ENCODE data around the gene B4GALT1.

B4GALT1 gene, protein sequence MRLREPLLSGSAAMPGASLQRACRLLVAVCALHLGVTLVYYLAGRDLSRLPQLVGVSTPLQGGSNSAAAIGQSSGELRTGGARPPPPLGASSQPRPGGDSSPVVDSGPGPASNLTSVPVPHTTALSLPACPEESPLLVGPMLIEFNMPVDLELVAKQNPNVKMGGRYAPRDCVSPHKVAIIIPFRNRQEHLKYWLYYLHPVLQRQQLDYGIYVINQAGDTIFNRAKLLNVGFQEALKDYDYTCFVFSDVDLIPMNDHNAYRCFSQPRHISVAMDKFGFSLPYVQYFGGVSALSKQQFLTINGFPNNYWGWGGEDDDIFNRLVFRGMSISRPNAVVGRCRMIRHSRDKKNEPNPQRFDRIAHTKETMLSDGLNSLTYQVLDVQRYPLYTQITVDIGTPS

DNA sequence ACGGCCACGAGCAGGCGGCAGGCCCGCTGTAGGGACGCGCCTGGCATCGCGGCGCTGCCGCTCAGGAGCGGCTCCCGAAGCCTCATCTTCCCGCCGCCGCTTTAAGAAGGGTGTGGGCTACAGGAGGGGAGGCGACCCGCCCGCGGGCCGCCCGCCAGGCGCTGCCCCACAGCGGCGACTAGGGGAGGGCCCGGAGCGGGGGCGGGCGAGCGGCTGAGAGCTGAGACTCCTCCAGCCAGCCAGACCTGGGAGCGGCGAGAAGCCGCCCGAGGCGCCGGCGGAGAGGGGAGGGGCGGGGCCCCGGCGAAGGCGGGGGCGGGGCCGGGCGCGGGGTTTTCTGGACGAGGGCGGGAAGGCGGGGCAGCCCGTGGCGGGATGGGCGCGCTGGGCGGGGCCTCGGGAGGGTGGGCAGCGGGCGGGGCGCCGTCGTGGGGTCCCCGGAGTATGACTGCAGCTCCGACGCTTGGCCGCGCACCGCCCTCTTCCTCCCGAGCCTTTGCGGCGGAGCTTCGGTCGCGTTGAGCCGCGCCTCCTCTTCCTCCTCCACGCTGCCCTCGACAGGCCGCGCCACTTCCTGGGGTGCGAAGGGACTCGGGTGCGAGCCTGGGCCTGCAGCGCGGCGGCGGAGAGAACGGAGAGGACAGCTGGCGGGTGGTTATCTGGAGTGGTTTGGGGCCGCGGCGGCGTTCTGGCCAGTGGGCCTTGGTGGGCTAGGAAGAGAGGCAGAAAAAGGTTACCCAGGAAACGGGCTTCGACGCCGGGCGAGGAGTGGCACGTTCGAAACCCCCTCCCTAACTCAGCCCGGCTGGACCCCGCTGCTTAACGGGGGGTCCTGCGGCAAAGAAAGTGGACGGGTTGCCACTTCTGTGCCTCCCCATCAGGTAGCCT lies at the start of gene B4GALT1:
Gene B4GALT1, minus strand, starts transcription at position 253 of the 888 bp plus-strand sequence. Its CDS starts 167 bp downstream, at position 86.
- Histone ChIP-seq H3K9me3 (ENCODE audit: control insufficient read depth, low read length) (no peaks in the 10 kb centered on the region), H3K9ac (ENCODE audit: low read length) (peak within 1 kb of the TSS; percentile 94), H3K36me3 (ENCODE audit: control insufficient read depth, insufficient read depth, low read length, severe bottlenecking) (no peaks in the 10 kb centered on the region), H3K4me1 (ENCODE audit: control insufficient read depth, insufficient read depth, low read length) (peaks cover 43% of the 10 kb centered on the region), H3K27me3 (replicated peaks; ENCODE audit: control insufficient read depth, insufficient read depth, low read length) (no peaks in the 10 kb centered on the region), H3K4me3 (ENCODE audit: low read length) (peak within 1 kb of the TSS; percentile 89)
- DNase-seq (ENCODE audit: low read depth), result peak; percentile 98

DNA sequence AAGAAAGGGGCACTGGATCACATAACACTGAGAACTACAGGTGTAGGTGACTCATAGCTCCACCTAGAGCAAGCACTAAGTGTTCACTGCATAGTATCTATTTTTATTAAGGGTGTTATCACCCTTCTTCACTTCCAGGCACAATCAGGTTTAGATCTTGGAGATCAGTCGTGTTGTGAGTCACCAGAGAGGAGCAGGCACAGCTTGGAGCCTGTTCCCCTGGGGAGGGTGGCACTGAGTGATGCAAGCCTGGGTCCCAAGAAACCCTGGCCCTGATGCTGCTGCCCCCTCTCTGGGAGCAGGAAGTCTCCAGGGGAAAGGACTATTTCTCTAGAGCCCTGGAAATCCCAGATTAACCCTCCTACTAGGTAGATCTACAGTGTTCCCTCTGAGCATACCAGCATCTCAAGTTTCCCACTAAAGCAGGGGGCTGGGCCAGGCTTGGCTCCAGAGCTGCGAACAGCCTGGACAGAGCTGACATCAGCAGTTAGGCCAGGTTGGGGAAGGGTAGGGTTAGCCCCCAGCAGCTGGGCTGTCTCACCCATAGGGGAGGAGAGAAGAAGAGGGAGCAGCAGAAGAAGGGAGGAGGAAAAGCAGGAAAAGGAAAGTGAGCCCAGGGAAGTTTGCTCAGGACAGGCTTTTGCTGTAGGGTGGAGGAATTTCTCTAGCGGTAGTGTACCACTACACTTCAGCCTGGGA lies 44.7 kb upstream of the B4GALT1 start:
- Histone ChIP-seq H3K9me3 (ENCODE audit: control insufficient read depth, low read length) (no peaks in the 10 kb centered on the region), H3K4me3 (ENCODE audit: low read length) (no peak overlapping the region), H3K9ac (ENCODE audit: low read length) (no peak overlapping the region), H3K36me3 (ENCODE audit: control insufficient read depth, insufficient read depth, low read length, severe bottlenecking) (no peaks in the 10 kb centered on the region), H3K27me3 (replicated peaks; ENCODE audit: control insufficient read depth, insufficient read depth, low read length) (peaks cover 22% of the 10 kb centered on the region), H3K4me1 (ENCODE audit: control insufficient read depth, insufficient read depth, low read length) (no peaks in the 10 kb centered on the region)
- DNase-seq (ENCODE audit: low read depth), result peak; percentile 46

DNA sequence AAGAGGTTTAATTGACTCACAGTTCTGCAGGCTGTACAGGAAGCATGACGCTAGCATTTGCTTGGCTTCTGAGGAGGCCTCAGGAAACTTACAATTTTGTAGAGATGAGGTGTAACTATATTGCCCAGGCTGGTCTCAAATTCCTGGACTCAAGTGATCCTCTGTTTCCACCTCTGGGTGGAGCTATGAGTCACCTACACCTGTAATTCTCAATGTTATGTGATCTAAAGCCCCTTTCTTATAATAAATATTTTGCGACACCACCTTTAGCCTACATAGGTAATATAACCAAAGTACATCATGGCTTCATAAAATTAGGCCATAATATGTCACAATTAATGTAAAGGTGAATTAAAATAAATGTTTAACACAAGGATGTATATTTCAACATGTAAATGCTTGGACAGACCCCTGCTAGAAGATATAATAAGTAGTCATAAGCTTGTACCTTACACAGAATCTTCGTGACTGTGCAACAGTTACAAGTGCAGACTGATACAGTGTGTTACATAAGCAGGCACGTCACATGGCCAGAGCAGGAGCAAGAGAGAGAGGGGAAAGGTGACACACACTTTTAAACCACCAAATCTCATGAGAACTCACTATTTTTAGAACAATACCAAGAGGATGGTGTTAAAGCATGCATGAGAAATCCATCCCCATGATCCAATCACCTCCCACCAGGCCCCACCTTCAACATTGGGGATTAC lies 43.0 kb upstream of the B4GALT1 start:
- peaks cover 10% of the 10 kb centered on the region for H3K27me3 ChIP-seq (replicated peaks; ENCODE audit: control insufficient read depth, insufficient read depth, low read length)
- H3K4me1 ChIP-seq (ENCODE audit: control insufficient read depth, insufficient read depth, low read length), result no peaks in the 10 kb centered on the region
- no peak overlapping the region for H3K9ac ChIP-seq (ENCODE audit: low read length)
- H3K36me3 ChIP-seq (ENCODE audit: control insufficient read depth, insufficient read depth, low read length, severe bottlenecking), result no peaks in the 10 kb centered on the region
- H3K4me3 ChIP-seq (ENCODE audit: low read length), result no peak overlapping the region
- no peaks in the 10 kb centered on the region for H3K9me3 ChIP-seq (ENCODE audit: control insufficient read depth, low read length)
- DNase-seq (ENCODE audit: low read depth), result no peak

DNA sequence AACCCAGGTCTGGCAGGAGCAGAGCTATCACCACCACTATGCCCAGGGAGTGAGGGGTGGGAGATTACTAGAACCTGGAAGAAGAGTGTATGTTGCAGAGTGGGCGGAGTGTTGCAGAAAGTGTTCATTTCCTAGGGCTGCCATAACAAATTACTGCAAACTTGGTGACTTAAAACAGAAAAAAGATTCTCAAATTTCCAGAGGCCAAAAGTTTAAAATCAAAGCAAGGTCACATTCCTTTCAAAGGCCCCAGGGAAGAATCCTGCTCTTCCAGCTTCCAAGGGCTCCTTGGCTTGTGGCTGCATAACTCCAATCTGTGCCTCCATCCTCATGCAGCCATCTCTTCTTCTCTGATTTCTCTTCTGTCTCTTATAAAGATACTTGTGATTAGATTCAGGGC lies 42.3 kb upstream of the B4GALT1 start:
- DNase-seq (ENCODE audit: low read depth), result peak; percentile 61
- no peak overlapping the region for H3K9ac ChIP-seq (ENCODE audit: low read length)
- peaks cover 5% of the 10 kb centered on the region for H3K27me3 ChIP-seq (replicated peaks; ENCODE audit: control insufficient read depth, insufficient read depth, low read length)
- H3K4me1 ChIP-seq (ENCODE audit: control insufficient read depth, insufficient read depth, low read length), result no peaks in the 10 kb centered on the region
- H3K4me3 ChIP-seq (ENCODE audit: low read length), result no peak overlapping the region
- H3K9me3 ChIP-seq (ENCODE audit: control insufficient read depth, low read length), result no peaks in the 10 kb centered on the region
- no peaks in the 10 kb centered on the region for H3K36me3 ChIP-seq (ENCODE audit: control insufficient read depth, insufficient read depth, low read length, severe bottlenecking)

DNA sequence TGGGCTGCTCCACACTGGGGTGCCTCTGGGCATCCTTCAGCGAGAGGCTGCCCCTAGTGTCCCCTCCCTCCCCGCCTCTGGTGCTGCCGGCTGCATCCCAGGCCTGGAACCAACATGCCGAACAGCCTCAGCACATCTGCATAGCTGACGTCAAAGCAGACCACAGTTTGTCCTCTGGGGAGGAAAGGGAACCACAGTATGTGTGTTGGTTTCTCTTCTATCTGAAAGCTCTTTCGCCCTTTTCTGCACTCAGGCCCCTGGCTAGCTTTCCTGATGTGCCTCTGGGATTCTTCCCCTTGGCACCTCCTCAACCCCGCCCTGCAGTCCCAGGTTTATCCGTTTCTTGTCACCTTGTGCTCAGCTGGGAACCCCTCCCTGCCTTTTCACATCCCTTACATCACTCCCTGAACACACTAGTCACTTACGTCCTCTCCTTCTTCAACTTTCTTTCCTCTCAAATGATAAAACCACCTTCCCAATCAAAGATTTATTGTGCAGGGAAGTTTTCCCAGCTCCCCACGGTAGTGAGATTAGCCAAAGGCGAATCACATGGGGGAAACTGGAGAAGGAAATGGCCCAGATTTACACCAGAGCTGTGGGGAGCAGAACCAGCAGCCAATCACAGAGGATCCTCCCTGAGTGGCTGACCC lies 35.5 kb upstream of the B4GALT1 start:
- Histone ChIP-seq H3K27me3 (replicated peaks; ENCODE audit: control insufficient read depth, insufficient read depth, low read length) (no peaks in the 10 kb centered on the region), H3K4me3 (ENCODE audit: low read length) (no peak overlapping the region), H3K4me1 (ENCODE audit: control insufficient read depth, insufficient read depth, low read length) (peaks cover 25% of the 10 kb centered on the region), H3K36me3 (ENCODE audit: control insufficient read depth, insufficient read depth, low read length, severe bottlenecking) (no peaks in the 10 kb centered on the region), H3K9me3 (ENCODE audit: control insufficient read depth, low read length) (no peaks in the 10 kb centered on the region), H3K9ac (ENCODE audit: low read length) (no peak overlapping the region)
- DNase-seq (ENCODE audit: low read depth), result peak; percentile 37

DNA sequence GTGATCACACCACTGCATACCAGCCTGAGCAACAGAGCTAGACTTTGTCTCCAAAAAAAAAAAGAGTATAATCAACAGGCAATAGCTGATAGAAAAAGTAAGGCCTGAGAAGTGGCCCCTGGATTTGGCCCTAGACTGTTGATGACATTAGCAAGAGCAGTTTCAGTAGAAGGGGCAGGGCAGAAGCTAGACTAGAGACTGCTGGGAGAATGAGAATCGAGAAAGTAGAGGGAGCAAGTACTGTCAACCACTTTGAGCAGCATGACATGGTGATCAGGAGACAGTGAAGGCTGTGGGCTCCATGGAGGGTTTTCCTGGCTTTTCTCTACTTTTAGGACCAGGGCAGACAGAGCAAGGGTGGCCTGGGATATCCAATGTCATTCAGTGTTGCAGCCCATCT lies 34.9 kb upstream of the B4GALT1 start:
- peaks cover 31% of the 10 kb centered on the region for H3K4me1 ChIP-seq (ENCODE audit: control insufficient read depth, insufficient read depth, low read length)
- no peaks in the 10 kb centered on the region for H3K27me3 ChIP-seq (replicated peaks; ENCODE audit: control insufficient read depth, insufficient read depth, low read length)
- no peaks in the 10 kb centered on the region for H3K9me3 ChIP-seq (ENCODE audit: control insufficient read depth, low read length)
- H3K4me3 ChIP-seq (ENCODE audit: low read length), result no peak overlapping the region
- H3K9ac ChIP-seq (ENCODE audit: low read length), result no peak overlapping the region
- DNase-seq (ENCODE audit: low read depth), result no peak
- H3K36me3 ChIP-seq (ENCODE audit: control insufficient read depth, insufficient read depth, low read length, severe bottlenecking), result no peaks in the 10 kb centered on the region

DNA sequence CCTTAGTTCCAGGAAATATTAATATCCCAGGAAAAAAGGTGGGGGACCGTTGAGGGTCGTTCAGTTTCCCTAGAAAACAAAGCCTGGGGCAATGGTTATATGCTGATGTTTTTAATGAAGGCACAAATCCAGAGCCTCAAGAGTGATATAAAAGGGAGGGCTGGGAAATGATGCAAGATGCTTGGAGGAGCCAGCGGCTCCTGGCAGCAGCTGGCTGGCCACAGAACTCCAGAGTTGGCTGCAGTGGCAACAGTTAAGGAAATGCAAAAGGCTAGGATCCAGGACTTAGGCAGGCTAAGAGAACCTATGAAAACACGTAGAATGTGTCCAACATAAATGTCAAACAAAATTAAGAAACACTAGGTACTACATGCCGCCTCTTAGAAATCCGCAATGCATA lies 31.0 kb upstream of the B4GALT1 start:
- peak; percentile 45 for DNase-seq (ENCODE audit: low read depth)
- Histone ChIP-seq H3K9ac (ENCODE audit: low read length) (peak overlapping the region; percentile 42), H3K9me3 (ENCODE audit: control insufficient read depth, low read length) (no peaks in the 10 kb centered on the region), H3K36me3 (ENCODE audit: control insufficient read depth, insufficient read depth, low read length, severe bottlenecking) (no peaks in the 10 kb centered on the region), H3K4me3 (ENCODE audit: low read length) (peak overlapping the region; percentile 35), H3K27me3 (replicated peaks; ENCODE audit: control insufficient read depth, insufficient read depth, low read length) (no peaks in the 10 kb centered on the region), H3K4me1 (ENCODE audit: control insufficient read depth, insufficient read depth, low read length) (peaks cover 43% of the 10 kb centered on the region)

DNA sequence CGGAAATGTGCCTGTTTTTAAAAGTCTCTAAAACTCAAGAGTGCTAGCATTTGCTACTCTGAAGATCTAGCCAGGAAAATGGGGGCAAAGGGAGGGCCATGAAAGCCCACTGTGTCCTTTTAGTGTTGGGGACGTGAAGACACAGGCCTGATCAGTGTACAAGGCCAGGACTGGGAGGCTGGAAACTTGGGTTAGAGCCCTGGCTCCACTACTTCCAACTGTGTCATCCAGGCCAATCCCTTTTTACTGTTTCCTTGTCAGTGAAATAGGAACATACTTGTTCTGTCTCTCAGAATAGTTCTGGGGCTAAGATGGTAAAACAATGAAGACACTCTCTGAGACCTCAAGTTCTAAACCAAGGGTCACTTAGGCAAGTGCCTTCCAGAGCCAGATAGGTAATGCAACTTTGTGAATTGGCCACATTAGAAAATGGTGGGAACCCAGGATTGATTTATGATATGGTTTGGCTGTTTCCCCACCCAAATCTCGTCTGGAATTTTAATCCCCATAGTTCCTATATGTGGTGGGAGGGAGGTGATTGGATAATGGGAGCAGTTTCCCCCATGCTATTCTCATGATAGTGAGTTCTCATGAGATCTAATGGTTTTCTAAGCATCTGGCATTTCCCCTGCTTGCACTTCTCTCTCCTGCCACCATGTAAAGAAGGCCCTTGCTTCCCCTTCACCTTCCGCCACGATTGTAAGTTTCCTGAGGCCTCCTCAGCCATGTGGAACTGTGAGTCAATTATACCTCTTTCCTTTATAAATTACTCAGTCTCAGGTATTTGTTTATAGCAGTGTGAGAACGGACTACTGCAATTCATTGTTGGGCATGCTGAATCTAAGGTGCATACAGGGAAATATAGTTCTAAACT lies 30.4 kb upstream of the B4GALT1 start:
- H3K9me3 ChIP-seq (ENCODE audit: control insufficient read depth, low read length), result no peaks in the 10 kb centered on the region
- no peak overlapping the region for H3K4me3 ChIP-seq (ENCODE audit: low read length)
- H3K36me3 ChIP-seq (ENCODE audit: control insufficient read depth, insufficient read depth, low read length, severe bottlenecking), result no peaks in the 10 kb centered on the region
- peaks cover 44% of the 10 kb centered on the region for H3K4me1 ChIP-seq (ENCODE audit: control insufficient read depth, insufficient read depth, low read length)
- H3K27me3 ChIP-seq (replicated peaks; ENCODE audit: control insufficient read depth, insufficient read depth, low read length), result no peaks in the 10 kb centered on the region
- H3K9ac ChIP-seq (ENCODE audit: low read length), result peak overlapping the region; percentile 10
- DNase-seq (ENCODE audit: low read depth), result peak; percentile 14

DNA sequence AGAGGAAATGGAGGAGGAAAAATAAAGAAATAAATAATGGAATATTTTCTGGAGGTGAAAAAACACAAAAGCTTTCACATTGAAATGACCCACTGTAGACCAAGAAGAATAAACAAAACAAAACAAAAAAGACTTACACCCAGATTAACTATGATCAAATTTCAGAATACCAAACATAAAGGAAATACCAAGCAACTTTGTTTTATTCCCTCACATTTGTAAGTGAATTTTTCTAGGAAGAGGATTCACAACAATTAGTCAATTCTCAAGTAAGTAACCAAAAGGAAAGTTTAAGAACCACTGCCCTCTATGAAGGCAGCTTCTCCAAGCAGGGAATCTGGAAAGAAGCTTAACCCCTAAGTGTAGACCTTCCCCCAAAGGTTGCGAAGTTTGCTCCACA lies 29.6 kb upstream of the B4GALT1 start:
- peak; percentile 52 for DNase-seq (ENCODE audit: low read depth)
- H3K27me3 ChIP-seq (replicated peaks; ENCODE audit: control insufficient read depth, insufficient read depth, low read length), result no peaks in the 10 kb centered on the region

DNA sequence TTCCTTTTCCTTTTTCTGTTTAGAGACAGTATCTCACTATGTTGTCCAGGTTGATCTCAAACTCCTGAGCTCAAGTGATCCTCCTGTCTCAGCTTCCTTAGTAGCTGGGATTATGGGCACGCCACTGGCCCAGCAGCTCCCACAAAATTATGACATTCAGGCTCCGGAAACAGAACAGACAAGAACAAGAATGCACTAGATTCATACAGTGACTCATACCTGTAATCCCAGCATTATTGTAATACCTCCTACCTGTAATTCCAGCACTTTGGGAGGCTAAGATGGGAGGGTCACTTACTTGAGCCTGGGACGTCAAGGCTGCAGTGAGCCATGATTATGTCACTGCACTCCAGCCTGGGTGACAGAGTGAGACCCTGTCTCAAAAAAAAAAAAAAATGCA lies 26.7 kb upstream of the B4GALT1 start:
- H3K4me1 ChIP-seq (ENCODE audit: control insufficient read depth, insufficient read depth, low read length), result peaks cover 38% of the 10 kb centered on the region
- DNase-seq (ENCODE audit: low read depth), result no peak
- H3K9me3 ChIP-seq (ENCODE audit: control insufficient read depth, low read length), result no peaks in the 10 kb centered on the region
- no peak overlapping the region for H3K4me3 ChIP-seq (ENCODE audit: low read length)
- no peaks in the 10 kb centered on the region for H3K36me3 ChIP-seq (ENCODE audit: control insufficient read depth, insufficient read depth, low read length, severe bottlenecking)
- no peak overlapping the region for H3K9ac ChIP-seq (ENCODE audit: low read length)
- no peaks in the 10 kb centered on the region for H3K27me3 ChIP-seq (replicated peaks; ENCODE audit: control insufficient read depth, insufficient read depth, low read length)

More for the DNA sequence above, 29.6 kb upstream of the B4GALT1 start:
- no peaks in the 10 kb centered on the region for H3K36me3 ChIP-seq (ENCODE audit: control insufficient read depth, insufficient read depth, low read length, severe bottlenecking)
- H3K4me1 ChIP-seq (ENCODE audit: control insufficient read depth, insufficient read depth, low read length), result peaks cover 43% of the 10 kb centered on the region
- peak overlapping the region; percentile 10 for H3K9ac ChIP-seq (ENCODE audit: low read length)
- H3K9me3 ChIP-seq (ENCODE audit: control insufficient read depth, low read length), result no peaks in the 10 kb centered on the region
- no peak overlapping the region for H3K4me3 ChIP-seq (ENCODE audit: low read length)

Data from adipocyte (in vitro differentiated cells).